ENCODE results near the gene FRMD4A.

FRMD4A gene

DNA sequence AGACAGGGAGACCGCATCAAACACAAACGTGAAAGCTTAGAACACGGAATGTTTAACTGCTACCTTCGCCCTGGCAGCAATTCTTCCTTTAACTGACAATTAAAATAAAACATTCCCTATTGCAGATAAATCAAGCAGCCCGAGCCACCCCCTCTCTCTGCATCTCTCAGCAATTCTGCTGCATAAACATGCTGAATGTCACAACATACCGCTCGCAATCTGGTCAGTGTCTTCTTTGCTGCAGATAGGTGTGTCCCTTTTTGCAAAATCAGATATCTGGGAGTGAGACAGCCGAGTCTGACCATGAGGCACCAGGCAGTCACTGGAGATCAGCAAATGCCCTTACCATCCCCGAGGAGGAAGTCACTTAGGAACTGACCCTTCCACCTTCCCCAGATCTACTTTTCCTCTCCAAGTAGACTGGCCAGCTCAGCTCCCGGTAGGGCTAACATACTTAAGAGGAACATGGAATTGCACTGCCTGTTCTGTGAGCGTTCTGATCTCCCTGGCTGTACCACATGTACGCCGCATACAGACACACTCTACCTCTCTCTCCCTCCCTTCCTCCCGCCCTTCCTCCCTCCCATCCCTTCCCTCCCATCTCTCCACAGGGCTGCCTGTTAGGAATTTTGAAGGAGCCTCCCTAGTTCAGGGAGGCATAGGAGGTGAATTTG, at the start of gene FRMD4A:
TSS of gene FRMD4A (minus strand) at position 537 of the 674 bp plus-strand sequence.
- DNase-seq: no peak

GRCh38 chr10:14379556-14380280, 49.0 kb upstream of the FRMD4A start:
- no peak for DNase-seq

- DNase-seq: no peak
These were observed 47.8 kb upstream of the FRMD4A start for GRCh38 chr10:14378387-14378960.

DNA sequence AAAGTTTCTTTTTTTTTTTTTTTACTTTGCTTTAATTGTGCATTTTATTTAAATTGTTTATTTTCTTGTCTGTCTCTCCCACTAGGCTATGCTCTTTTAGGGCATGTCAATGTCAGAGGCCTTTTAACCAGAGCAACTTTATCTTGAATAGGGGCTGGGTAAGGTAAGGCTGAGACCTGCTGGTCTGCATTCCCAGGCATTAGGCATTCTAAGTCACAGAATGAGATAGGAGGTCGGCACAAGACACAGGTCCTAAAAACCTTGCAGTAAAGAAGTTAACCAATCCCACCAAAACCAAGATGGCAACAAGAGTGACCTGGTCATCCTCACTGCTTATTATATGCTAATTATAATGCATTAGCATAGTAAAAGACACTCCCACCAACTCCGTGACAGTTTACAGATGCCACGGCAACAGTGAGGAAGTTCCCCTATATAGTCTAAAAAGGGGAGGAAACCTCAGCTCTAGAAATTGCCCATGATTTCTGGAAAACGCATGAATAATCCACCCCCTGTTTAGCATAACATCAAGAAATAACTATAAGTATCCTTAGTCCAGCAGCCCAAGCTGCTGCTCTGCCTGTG, 47.0 kb upstream of the FRMD4A start:
- DNase-seq: no peak

DNA sequence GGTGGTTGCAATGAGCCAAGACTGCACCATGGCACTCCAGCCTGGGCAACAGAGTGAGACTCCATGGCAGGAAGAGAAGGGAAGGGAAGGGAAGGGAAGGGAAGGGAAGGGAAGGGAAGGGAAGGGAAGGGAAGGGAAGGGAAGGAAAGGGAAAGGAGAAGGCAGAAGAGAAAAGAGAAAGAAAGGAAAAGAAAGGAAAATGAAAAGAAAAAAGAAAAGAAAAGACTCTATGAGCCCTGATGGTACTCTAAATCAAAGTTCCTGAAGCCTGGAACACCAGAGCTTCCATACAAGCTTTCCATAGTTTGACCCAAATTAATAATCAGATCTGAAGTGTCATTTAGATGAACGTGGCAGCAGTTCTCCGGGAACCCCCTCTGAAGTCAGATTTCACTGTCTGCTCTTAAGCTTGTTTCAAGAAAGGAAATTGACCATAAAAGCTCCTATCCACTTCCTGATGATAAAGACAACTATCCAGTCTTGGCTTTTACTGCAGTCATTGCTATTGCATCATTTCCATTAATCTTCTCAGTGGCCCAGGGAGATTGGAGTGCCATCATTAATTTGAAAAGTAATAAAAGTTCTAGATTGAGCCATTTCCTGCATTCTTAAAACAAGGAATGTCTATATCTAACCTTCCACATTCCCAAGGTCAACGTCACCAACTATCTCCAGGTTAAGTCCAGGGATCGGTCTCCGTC, 44.2 kb upstream of the FRMD4A start:
- DNase-seq: no peak

- no peak for DNase-seq
These were observed 41.9 kb upstream of the FRMD4A start for GRCh38 chr10:14372606-14373005.

GRCh38 chr10:14371581-14371980, 40.9 kb upstream of the FRMD4A start:
- no peak for DNase-seq

DNA sequence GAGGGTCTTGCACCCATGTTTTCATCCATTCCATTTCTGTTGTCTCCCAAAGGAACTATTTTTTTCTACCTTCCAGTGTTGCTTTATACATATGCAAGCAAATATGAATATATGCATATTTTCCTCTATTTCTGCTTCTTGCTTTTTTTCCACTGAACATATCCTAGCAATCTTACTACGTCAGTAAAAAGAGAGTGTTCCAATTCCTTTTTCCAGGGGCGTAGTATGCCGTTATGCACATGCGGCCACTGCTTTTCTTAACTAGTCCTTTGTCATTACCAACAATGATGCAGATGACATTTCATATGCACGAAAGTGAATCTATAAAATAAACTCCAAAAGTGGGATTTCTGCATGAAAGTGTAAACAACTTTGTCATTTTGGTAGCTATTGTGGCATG, 40.2 kb upstream of the FRMD4A start:
- no peak for DNase-seq

DNA sequence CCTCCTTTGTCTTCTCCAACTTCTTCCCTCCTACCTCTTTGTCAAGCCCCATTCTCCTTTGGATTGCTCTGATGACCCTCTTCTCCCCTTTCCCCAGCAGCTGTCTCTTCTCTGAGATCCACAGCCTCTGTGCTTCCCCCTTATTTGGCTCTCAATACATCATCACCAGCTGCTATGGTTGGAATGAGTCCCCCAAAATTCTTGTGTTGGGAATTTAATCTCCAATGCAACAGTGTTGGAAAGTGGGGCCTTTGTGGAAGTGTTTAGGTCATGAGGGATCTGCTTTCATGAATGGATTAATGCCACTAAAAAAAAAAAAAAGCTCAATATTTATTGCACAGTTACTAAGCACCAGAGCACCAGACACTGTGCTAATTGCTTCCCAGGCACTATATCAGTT, 39.2 kb upstream of the FRMD4A start:
- DNase-seq: no peak

DNA sequence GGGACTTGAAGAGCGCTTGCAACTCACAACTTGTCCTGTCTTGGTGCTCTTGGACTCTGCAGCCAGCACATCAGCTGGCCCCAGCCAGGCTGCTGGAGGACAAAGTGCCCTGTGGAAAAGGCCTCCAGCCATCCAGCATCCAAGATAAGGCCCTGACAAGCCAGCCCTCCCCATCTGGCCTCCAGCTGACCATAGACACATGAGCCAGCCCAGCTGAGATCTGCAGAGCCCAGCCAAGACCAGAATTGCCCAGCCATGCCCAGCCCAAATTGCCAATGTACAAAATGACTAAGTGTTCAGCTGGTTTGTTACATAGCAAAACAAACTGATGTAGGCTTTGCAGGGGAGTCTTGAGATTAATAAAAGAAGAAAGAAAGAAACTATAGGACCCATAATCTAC, 36.0 kb upstream of the FRMD4A start:
- no peak for DNase-seq

- DNase-seq: no peak
These were observed 34.5 kb upstream of the FRMD4A start for GRCh38 chr10:14365266-14365665.

DNA sequence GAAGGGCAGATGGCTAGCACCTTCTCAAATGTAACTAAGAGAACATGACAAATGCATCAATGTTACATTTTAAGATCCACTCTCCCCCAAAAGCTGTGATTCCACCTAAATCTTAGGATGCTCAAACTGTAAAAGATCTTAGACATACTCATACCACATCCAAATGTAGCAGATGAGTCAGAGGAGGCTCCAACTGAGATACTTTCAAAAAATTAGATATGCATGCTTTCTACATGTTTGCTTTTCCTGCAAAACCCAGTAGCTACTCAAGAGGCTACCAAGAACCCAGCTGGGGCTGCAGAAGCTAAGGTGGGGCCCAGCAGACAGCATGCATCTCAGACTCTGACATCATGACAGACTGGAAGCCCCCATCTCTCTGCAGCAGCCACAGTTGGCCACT, 31.4 kb upstream of the FRMD4A start:
- DNase-seq: no peak

- no peak for DNase-seq
These were observed 30.2 kb upstream of the FRMD4A start for GRCh38 chr10:14360961-14361360.

DNA sequence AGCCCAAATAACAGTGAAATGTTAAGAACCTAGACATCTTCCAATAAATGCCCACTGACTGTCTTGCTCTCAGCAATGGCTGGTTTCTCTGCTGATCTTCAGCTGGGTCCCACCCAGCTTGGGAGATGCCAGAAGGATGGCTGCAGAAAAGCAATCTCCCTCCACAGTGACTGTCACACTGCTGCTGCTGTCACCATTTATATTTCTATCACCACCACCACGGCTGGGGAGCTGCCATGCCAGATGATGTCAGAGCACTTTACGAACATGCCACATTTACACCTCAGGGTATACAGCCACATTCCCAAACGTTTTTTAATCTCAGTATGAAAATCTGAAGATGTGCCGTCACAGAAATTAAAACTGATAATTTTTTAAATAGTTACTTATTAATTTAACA, 29.8 kb upstream of the FRMD4A start:
- DNase-seq: no peak

GRCh38 chr10:14358886-14359573, 28.3 kb upstream of the FRMD4A start:
- no peak for DNase-seq

GRCh38 chr10:14356921-14357320, 26.2 kb upstream of the FRMD4A start:
- no peak for DNase-seq

- DNase-seq: no peak
These were observed 25.0 kb upstream of the FRMD4A start for GRCh38 chr10:14355750-14356149.

DNA sequence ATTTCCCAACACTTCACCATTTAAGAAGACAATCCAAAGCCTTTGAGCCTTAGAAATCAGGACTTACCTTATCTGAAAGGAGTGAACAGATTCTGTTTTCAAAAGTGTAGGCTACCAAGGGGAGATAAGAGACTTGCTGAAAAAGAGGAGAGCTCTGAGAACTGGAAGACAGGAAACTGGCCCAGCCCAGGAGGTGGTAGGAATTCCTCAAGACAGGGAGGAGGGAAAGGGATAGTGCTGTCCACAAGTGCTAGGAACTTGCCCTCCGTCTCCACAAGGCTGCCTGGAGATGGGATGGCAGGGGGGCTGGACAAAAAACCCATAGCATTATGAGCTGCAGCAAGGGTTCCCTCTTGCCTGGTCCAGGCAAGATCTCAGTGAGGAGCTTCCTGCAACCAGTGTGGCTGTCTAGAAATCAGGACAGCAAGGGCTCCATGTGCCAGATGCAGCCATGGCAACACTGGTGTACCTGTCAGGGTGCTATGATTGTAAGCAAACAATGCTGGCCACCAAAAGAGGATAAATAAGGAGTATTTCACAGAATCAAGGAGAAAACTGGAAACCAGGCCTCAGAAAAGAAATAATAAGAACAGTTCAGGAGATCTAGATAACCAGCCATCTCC, 22.7 kb upstream of the FRMD4A start:
- DNase-seq: no peak

DNA sequence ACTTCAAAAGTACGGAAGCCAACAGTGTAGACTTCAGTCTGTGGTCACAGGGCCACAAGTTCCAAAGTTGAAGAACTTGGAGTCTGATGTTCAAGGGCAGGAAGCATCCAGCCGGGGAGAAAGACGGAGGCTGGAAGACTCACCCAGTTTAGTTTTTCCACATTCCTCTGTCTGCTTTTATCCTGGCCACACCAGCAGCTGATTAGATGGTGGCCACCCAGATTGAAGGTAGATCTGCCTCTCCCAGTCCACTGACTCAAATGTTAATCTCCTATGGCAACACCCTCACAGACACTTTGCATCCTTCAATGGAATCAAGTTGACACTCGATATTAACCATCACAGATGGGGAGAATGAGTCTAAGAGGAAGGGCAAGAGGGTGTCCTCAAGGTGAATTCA, 19.3 kb upstream of the FRMD4A start:
- DNase-seq: no peak

- DNase-seq: no peak
These were observed 18.4 kb upstream of the FRMD4A start for GRCh38 chr10:14349081-14349480.

DNA sequence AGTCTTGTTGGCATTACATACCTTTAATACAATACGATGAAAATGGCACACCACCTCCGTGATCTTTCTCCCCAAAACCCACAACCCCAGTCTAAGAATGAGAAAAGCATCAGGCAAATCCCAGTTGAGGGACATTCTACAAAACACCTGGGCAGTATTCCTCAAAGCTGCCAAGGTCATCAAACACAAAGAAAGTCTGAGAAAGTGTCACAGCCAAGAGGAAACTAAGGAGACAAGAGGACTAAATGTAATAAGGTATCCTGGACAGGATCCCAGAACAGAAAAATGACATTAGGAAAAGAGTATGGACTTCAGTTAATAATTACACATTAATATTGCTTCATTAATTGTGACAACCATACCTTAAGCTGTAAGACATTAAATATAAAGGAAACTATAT, 14.5 kb upstream of the FRMD4A start:
- no peak for DNase-seq

- no peak for DNase-seq
These were observed 9.5 kb upstream of the FRMD4A start for GRCh38 chr10:14340051-14340744.

Measured in CD4-positive, alpha-beta T cell treated with Interleukin-21 for 1 hour (primary cell).